Measurements from ENCODE around the gene POU4F3.

- TF ChIP-seq CTCF (IDR thresholded peaks at IDR 0.05): no peak
- no peak for TF ChIP-seq EZH2phosphoT487 (IDR thresholded peaks at IDR 0.05)
These were observed 40.3 kb downstream of the POU4F3 start for GRCh38 chr5:146378986-146379385.

Data from neural progenitor cell (in vitro differentiated cells).